Islet of Langerhans (tissue), 1 donor: Measurements from ENCODE around the gene ATP9B.

Source experiments
- FAIRE-seq: peaks from one replicate; lab custom pipeline; 2011; peaks lifted over from hg19 to GRCh38; lab: Jason Lieb, UNC

ATP9B gene

GRCh38 chr18:79397830-79398761 lies 328.9 kb downstream of the ATP9B start:
- no peak for FAIRE-seq

DNA sequence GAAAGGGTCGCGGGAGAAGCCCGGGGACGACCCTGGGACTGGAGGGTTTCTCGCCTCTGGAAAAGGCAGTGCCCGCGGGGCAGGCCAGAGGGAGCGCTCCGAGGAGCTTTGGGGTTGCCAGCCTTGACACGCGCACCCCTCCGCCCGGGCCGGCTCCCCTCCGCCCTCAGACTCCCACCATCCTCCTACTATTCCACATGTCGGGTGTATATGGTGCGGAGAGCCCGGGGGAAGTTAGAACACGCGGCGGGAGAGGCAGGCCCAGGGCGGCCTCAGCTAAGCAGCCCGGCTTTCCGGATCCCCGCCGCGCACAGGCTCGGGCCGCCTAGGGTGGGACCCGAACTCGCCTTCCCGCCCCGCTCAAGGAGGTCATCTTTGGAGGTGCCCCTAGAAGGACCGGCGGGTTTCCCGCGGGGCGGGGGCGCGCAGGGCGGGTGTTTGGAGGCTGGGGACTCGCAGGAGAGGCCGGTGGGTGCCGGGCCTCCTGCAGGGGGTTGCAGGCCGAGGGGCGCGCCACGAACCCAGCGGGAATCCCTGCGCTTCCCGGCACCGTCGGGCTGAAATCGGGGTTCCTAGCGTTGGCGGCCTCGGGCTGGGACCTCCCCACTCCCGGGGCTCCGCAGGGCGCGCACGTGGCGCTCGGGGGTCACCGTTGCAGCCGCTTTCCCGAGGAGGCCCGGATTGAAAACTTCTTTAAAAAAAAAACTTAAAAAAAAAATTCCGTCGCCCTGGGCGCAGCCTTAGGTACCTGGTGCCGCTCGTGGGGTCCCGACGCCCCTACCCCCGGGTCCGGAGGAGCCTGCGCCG lies 330.3 kb downstream of the ATP9B start:
- FAIRE-seq, result no peak

DNA sequence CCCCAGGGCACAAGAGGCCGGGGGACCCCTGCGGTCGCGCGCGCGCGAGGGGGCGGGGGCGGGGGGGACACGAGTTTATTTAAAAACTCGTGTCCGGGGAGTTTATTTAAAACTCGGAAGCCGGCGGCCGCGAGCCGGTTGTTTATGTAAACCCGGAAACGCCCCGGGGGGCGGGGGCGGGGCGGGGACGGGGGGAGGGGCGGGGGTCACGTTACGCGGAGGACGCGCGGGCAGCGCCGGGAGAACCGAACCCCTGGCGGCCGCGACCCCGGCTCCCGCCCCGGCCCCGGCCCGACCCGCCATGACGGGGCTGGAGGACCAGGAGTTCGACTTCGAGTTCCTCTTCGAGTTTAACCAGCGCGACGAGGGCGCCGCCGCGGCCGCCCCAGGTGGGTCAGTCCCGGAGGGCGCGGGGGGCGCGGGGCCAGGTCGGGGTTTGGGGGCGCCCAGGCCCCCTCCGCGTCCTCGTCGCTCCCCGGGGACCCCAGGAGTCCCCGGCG lies 330.9 kb downstream of the ATP9B start:
- FAIRE-seq, result no peak

DNA sequence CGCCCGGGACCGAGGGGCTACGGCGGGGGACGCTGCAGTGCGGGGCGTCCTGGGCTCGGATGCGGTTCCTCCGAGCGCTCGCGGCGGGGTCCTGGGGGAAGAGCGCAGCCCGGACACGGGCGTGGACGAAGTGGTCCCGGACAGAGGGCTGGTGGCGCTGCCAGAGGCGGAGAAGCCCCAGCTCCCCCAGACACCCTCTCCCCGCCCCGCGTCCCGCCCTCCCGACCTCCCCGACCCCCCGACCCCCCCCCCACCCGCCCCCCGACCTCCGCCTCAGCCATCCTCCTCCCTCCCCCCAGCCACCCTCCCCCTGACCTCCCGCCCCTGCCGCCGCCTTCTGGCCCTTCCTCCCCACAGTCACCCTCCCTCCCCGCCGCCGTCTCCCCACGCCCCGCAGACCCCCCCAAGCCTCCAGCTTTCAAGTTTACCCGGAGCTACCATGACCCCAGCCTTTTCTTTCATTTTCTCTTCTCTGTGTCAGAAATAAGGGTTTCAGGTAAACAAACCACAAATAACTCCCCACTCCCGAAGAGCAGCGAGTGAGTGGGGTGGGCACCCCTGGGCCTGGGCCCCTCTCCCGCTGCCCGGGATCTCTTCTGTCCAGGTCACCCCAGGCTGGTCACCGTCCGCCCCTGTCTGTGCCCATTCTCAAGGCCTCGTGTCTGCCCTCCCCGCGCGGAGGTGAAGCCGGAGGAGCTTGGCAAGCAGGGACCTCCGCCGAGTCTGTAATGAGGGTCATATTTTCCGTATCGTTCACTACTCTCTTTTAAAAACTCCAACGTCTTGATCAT lies 331.6 kb downstream of the ATP9B start:
- no peak for FAIRE-seq

GRCh38 chr18:79401494-79402208 lies 332.5 kb downstream of the ATP9B start:
- FAIRE-seq, result no peak

DNA sequence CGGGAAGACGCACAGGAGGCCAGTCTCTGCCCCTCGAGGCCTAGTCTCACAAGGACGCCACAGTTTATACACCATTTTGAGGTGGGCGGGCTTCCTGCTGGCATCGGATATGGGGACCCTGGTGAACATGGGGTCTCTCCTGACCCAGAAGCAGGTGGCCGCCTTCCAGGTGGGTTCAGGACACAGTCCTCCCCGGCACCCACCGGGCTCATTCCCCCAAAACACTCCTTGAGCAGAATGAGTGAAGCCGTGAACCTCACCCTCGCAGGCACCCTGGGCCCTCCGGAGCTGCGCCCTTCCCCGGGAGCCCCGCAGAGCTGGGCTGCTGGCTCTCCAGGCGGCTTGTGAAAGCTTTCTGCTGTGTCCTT lies 333.0 kb downstream of the ATP9B start:
- FAIRE-seq, result no peak

DNA sequence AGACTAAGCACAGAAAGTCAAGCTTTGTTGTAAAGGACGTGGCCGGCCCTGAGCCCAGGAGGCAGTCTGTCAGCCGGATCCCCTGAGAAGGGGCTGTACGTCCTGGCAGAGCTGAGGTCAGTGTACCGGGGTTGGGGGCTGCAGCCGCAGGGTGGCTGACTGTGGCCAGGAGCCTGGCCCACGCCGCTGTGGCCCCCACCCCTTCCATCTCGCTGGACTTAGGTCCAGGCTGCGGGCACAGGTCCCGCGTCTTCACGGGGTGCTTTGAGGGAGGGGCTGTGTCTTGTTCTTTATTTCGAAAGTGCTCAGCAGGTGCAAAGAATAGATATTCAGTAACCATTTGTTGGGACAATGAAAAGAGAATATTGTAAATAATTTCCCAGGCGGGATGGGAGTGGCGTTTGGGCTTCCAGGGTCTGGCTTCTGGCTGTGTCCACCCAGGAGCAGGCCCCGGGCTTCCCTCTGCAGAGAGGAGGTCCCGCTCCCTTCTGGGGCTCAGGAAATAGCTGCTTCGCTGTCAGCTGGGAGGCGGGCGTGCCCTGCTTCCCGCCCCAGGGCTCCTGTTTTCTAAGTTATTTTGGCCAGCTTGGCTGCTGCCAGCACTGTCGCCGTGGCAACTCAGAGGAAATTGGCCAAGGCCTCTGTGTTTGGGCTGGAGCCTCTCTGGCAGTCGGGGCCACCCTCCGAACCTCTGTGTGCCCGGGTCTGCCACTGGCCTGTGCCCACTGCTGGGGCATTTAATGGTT lies 334.0 kb downstream of the ATP9B start:
- FAIRE-seq, result no peak

GRCh38 chr18:79403723-79404566 lies 334.8 kb downstream of the ATP9B start:
- no peak for FAIRE-seq

DNA sequence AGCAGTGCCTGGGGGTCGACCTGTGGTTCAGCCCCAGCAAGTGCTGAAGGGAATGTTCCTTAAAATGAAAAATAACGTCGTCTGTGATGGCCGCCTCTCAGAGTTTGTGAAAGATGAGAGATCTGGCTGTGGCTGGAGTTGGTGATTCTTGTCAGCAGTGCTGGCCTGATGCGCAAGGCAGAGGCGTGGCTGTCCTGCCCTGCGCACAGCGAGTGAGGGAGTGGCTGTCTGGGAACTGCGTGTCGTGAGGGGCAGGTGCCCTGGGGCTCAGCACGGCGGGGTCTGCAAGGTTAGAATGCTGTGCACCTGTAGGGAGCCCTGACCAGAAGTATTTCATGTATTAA lies 335.3 kb downstream of the ATP9B start:
- no peak for FAIRE-seq

GRCh38 chr18:79405019-79405780 lies 336.0 kb downstream of the ATP9B start:
- no peak for FAIRE-seq

- FAIRE-seq, result no peak
Measured at GRCh38 chr18:79405781-79406575, 336.8 kb downstream of the ATP9B start.

DNA sequence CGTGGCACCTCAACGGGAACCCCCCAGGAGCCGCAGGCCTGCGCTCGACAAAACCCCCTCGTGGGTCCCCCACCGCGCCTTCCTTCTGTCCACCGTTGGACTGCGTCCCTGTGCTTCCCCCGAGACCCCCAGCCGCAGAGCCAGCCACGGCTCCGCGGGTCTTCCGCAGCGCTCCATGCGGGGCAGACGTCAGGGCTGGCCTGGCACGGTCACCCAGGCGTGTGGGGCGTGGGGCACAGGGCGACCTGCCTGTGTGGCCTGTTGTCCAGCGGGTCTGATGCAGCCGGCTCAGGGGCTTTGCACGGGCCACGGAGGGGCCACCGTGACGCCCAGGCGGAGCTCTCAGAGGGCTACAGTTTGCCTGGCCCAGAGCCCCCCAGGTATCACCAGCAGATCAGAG lies 337.5 kb downstream of the ATP9B start:
- FAIRE-seq, result no peak

- no peak for FAIRE-seq
Measured at GRCh38 chr18:79409313-79409712, 340.1 kb downstream of the ATP9B start.

DNA sequence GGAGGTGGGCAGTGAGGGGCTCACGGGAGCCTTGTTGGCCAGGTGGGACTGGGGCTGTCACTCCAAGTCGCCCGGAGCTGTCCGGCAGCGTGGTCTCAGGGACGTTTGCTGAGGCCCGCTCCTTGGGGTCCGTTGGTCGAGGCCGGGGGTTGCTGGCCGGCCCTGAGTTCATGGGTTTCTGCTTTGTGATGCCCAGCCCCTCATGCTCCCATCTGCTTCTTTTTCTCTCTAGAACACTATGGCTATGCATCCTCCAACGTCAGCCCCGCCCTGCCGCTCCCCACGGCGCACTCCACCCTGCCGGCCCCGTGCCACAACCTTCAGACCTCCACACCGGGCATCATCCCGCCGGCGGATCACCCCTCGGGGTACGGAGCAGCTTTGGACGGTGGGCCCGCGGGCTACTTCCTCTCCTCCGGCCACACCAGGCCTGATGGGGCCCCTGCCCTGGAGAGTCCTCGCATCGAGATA lies 341.0 kb downstream of the ATP9B start:
- FAIRE-seq, result no peak

- no peak for FAIRE-seq
Measured at GRCh38 chr18:79410731-79411613, 341.8 kb downstream of the ATP9B start.

DNA sequence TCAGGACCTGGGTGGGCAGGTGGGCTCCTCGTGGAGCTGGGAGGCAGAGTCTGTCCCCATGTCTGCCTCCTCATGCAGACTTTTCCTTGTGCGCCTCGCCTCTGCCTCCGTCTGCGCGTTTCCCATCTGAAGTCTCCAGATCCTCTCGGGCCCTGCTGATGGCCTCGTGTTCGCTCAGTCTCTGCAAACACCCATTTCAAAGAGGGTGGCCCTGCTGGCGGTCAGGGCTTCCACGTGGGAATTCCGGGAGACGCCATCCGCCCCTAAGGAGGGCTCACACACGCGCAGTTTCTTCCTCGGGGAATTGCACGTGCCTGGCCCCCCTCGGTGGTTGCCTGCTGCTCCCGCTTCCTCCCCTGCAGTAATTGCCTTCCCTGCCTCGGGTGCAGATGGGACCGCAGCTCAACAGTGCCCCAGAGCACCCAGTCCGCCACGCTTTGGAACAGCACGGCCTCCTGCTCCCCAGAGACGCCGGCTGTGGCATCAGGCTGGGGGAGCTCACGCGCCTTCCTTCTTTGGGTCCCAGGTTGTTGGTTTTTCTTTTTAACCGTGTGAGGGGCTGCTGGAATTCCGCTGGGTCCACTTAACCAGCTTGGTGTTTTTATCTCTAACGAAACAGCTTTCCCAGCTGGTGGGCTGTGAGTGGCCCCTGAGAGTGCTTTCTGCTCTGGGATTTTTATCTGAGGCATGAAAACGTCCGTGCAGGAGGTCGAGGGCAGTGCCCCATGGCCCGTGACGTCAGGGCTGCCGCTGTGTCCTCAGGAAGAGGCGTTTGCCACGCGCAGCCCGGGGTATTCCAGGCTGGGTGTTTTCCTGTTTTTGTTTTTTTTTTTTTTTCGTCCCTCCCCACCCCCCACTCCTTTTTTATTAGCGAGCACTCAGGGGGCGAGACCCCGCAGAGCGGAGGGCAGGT lies 342.7 kb downstream of the ATP9B start:
- FAIRE-seq, result no peak
